HG03039 (cell line): Measurements from ENCODE around the gene ANO4.

Experiments
- ATAC-seq: cut with Tn5 transposase; IDR thresholded peaks from one replicate; pipeline ENCODE4 v1.9.1; 2021; ENCODE audit warnings: mild to moderate bottlenecking, moderate library complexity; ENCODE audit not compliant: unreplicated experiment

The ANO4 gene

DNA sequence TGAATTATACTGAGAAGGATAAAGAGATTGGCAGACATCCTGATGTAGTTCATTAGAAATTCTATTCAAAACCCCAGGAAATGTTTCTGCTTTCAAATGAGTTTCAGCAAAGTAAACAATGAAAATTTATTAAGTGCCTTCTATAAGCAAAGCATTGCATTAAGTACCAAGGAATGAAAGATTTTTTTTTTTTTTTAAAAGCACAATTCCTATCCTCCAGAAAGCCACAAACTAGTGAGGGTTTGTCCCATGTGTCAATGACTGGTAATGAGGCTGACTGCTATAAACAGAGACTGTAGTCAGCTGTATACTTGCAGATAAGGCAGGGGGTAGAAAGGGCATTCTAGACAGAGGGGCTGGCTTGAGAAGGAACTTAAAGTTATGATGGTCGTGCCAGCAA, 6.7 kb downstream of the ANO4 start:
- ATAC-seq, result no peak

DNA sequence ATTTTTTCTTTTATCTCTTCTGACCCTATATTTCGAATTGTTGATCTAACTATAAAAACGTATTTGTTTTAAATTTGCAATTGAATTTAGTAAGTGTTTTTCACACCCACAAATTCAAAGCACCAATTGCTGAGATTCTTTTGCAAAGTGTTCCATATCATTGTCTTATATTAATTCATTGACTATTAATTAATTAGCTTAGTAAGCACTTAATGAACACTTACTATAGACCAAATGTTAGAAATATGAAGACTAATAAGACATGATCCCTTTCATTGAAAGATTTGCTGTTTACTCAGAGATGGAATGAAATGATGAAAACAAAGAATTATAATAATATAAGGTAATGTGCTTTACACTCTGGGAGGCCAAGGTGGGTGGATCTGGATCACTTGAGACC, 14.2 kb downstream of the ANO4 start:
- ATAC-seq, result no peak

DNA sequence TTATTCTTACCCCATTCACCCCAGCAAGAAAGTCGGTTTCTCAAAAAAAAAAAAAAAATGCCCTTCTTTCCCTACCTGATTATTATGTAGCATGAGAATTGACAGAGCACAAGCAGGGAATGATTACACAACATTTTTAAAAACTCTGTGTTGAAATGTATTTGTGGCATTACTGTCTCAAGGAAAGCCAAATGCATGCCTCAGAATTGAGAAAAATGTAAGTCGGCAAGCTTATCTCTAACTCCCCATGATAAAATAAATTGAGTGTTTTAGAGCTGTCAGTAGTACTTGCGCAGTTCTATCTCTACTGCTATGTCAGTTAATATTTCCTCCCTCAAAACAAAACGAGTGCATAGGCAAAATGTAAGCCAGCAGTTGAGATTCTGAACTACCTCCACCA, 25.7 kb downstream of the ANO4 start:
- no peak for ATAC-seq

DNA sequence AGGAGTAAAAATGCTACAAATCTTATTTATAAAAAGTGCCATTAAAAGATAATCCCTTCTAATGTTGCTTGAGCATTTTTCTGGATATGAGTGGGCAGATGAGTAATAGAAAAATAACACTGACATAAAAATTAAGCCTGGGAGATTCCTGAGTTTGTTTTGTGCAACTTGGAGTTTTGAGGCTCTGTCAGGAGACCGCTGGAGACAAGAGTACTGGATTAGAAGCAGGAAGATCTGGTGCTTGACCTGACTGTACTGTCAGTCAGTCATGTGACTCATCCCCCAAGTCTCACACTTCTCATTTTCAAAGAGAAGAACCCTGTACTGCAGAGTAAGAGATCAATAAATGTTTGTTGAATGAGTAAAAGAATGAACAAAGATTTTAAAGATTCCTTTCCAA, 29.4 kb downstream of the ANO4 start:
- no peak for ATAC-seq

DNA sequence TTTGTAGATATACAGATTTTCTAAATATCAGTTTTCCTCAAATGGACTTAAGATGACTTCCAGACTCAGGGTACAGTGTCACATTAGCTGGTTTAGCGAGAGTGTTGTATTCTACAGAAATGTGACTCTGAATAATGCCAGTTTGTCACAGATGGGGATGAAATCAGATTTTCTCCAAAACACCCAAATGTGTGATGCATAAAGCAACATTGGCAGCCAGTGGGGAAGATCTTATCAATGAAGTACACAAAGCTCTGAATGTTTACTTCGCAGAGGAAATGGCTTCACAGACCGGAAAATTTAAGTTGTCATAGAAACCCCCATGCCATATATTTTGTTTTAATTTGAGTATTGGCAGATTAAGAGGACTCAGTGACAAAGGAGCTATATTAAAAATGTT, 29.9 kb downstream of the ANO4 start:
- ATAC-seq, result no peak

DNA sequence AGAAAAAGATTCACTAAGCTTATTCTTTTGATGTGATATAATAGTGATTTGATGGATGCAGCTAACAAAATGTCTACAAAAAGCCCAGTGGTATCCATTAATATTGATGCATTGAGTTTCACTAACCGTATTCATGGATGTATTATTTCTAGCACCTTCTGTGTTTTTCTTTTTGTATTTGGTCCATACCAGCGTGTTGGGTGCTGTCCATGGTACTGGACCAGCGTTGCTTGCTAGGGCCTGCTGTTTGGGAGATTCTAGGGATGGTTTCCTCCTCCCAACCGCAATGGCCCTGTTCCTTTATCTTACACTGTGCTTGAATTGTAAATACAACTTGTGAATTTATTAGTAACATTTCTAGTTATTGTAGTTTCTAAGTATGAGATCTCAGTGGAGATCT, 31.7 kb downstream of the ANO4 start:
- no peak for ATAC-seq

DNA sequence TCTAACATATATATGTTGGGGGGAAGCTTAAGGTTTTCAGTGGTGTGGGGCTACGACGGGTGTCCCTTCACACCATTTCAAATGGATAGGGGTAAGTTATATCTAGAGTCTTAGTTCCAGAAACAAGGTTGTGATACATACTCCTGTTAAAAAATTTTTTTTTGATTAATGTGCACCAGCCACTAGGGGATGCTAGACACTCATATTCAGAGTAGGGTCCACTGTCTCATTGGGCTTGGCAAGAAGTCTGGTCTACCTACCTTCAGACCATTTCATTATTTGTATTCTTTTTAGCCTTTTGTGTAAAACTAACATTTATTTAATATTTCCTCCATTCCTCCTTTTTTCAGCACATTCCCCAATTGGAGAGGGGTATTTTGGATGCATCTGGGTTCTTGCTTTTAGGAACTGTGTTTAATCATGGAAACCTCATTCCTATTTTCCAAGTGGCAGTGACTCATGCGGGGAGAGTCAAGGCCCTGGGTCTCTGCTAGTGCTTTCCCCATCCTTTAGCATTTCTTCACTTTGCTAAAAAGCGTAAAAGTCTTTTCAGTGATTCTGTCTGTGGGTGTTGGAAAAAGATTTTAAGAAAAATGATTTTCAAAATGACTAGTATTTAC, 33.4 kb downstream of the ANO4 start:
- ATAC-seq, result no peak

DNA sequence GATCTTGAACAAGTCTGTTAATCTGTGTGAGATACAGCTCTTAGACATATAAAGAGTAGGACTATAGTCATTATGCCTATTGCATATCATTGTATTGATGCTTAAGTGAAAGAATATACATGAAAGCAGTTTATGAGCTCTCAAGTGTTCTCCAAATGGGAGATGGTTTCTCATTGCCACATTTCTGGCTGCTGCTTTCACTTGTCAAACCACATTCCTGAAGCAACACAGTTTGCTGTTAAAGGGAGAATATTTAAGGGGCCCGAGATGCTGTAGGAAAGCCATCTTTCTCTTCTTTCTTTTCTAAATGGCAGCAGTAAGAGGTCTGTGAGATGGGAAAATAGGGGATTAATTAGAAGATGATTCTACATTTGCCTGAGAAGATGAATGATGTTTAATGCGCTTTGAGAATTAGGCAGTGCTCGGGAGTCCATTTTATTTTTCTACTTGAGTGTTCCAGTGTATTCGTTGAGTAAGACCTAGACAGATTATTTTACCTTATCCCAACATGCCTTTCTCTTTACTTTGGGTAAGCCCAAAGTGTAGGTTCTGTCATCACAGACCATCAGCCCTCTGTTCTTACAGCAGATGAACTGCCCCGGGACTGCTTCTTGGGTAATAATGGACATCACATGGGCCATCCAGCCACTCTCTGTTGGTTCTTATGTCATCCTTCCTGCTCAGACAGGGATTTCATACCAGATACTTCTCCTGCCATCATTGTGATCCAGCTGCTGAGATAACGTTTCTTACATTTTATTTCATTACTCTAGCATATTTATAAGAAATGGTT, 35.6 kb downstream of the ANO4 start:
- no peak for ATAC-seq

DNA sequence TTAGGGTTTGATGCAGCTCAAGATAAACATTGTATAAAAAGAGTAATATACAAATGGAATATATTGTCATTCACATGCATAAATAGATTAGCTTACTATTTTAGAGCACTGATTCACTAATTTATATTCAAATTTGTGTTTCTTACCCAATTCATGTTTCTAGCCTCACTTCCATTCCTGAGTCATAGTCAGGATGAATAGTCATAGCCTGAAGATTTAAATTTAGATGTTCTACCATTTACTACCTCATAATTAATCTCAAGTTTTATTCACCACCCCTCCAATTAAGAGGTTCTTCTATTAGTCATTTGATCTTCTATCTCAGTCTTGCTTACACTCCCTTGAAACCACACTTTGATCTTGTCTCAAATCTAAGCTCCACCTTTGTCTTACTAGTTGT, 38.7 kb downstream of the ANO4 start:
- no peak for ATAC-seq

DNA sequence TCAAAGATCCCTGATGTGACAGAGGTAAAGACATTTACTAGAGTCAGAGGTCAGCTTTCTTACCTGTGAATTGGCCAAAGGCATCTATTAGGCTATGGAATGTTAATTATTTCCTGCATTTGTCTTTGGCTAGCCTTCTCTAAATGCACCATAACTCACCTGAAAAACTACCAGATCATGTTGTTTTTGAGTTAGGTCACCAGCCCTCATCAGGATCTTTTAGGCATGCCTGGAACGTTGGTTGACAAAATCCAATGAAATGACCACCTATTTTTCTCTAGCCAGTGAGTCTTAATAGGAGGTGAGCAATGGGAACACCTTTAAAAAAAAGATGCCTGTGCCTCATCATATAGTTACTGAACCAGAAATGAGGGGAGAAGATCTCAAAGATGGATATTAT, 46.2 kb downstream of the ANO4 start:
- ATAC-seq, result no peak

DNA sequence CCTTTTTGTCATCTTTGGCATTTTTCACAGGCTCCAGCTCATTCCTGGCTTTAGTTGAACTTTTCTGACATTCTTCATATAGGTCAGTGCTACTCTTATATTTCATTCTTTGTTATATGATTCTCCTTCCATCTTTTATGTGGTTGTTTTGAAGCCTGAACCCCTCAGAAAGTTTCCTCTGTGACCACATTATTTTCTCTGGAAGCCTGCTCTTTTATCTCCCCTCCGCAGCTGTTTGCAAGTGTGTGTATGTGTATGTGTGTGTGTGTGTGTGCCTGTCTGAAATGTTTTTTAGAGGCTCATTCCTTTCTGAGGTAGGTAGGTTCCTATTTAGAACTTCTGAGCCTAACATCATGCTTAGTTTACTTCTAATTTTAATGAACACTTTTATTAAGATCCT, 47.6 kb downstream of the ANO4 start:
- ATAC-seq, result no peak

DNA sequence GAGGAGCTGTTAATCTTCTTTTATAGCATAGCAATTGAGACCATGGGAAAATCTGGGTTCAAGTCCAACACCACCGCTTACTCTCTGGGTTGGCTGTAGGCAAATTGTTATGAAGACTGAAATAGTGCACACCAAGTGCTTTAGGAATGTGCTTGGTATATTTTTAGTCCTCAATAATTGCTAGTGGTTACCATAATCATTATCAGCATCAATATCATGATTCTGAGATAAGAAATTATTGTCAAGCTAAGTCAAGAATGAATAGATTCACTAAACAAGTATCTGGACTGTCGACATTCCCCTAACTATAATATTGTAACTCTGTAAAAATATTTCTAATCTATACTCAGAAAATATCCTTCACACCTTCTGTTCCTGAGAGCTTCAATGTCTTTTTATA, 48.5 kb downstream of the ANO4 start:
- no peak for ATAC-seq

DNA sequence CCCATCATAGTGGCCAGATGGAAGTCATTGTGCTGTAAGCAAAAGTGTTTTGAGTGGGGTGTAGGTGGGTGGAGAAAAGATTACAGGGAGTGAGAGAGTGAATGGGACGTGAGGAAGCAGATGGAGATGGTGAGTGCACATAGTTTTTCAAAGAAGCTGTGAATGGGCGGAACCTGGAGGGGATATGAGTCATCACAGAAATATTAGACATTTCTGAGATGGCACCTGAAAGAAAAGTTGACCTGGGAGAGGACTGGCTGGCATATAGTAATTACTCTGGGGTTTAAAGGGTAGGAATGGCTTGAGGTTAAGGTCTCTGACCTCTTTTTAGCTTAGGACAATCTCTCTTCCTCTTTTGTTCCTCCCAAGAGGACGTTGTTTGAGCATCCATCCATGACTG, 50.5 kb downstream of the ANO4 start:
- ATAC-seq, result no peak

DNA sequence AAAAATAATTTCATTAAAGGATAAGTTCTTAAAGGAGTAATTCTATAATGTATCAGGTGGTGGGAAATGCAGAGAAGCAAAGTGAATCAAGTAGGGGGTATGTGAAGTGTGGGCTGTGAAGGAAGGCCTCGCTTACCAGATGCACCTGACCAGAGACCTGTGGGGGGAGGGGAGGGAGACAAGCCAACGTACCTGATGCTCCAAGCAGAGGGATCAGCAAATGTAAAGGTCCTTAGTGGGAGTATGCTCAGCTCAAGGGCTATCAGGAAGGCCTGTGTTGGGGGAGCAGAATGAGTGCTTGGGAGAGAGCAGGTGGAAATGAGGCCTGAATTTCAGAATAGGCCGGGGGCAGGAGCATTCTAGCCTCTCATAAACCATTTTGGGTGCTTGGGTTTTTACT, 57.1 kb downstream of the ANO4 start:
- ATAC-seq, result no peak

DNA sequence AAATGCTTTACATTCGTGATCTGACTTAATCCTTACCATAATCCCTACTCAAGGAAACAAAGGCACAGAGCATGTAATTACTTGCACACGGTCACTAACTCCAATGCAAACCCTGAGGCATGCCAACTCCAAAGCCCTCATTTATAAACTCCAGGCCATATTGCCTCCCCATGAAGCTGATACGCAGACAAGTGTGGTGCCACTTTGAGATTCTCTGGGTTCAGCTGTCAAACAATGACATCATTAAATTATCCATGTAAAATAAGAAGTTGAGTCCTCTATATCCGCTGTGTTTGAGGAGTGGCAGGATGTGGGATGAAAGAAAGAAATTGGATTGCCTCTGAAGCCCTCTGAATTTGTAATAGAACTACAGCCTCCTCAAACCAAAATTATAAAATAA, 62.8 kb downstream of the ANO4 start:
- ATAC-seq, result no peak

DNA sequence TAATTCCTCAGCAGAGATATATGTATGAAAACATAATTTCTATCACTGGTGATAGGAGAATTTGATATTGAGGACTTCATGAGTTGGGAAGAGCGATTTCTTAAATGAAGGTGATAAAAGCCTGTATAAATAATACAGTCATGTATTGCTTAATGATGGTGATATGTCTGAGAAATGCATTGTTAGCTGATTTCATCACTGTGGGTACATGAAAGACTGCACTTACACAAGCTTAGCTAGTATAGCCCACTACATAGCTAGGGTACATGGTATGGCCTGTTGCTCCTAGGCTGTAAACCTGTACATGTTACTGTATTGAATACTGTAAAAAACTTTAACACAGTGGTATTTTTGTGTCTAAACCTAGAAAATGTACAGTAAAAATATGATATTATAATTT, 63.4 kb downstream of the ANO4 start:
- no peak for ATAC-seq

DNA sequence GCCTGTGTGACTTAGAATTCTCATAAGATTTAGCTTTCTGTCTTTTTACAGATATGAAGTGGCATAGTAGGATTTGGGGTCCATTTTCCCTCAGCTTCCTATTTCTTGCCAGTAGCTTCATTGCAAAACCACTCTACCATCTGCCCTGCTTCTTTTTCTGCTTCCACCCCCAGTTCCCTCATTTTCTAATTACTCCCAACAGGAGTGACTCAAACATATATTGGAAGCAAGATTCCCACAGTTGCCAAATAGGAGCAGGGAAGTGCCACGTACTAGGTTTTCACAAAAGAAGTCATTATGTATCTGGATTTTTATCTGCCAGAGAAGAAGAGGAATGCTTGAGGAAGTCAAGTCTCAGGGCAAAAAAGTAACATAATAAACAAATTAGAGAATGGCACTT, 64.1 kb downstream of the ANO4 start:
- no peak for ATAC-seq

DNA sequence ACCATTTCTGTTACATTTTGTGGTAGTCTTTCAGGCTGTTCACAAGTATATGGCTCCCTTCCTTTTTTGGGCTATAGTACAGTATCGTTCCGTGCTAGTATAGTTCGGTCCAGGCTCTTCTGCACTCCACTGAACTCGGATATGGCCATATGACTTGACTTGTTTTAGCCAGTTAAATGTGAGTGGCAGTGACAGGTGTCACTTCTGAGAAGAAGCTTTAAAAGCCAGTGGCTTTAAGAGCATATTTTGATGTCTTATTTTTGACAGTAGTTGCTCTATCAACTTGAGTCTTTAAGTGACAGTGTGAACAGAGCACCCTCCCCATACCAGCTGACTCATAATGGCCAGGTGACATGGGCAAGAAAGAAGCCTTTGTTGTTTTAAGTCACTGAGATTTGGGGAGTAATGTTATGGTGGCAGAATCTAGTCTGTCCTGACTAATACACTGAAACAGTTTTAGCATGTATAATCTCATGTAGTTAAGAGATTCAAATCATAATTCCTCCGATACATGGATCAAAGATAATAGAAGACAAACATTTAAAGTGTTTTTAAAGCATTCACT, 64.6 kb downstream of the ANO4 start:
- ATAC-seq, result no peak

DNA sequence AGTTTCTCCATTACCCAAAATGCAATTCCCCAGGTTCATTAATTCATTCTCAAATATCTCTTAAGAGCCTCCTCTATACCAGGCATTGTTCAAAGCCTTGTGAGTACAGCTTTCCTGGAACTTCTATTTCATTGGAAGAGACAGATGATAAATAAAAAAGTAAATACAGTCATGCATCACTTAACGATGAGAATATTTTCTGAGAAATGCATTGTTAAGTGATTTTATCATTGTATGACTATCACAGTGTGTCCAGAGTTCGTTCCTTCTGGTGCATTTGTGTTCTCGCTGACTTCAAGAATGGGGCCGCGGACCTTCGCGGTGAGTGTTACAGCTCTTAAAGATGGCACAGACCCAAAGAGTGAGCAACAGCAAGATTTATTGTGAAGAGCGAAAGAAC, 66.0 kb downstream of the ANO4 start:
- ATAC-seq, result no peak

DNA sequence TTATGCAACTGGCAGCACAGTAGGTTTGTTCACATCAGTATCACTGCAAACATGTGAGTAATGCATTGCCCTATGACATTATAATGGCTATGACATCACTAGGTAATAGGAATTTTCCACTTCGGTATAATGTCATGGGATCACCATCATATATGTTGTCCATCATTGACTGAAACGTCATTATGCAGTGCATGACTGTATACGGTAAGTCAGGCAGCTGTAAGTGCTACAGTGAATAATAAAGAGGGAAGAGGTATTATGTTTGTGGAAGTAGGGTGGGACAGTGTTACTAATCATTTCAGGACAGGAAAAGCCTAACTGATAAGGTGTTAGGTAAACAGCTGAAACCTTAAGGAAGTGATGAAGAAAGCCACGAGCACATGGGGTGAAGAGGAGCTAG, 68.1 kb downstream of the ANO4 start:
- no peak for ATAC-seq

DNA sequence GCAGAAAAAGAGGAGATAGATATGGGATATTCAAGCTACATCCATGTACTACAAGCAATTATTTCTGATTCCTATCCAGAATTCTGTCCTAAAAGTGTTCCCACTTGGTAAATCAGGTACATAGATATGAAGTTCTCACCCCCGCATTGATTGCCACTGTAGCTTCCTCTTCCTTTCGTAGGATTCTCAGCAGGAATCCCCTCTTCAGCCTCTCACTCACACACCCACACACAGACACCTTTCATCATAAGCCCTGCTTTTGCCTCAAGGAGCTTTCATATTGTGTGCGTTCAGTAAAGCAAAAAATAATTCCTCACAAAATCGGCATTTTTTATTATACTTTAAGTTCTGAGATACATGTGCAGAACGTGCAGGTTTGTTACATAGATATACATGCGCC, 69.8 kb downstream of the ANO4 start:
- ATAC-seq, result no peak

DNA sequence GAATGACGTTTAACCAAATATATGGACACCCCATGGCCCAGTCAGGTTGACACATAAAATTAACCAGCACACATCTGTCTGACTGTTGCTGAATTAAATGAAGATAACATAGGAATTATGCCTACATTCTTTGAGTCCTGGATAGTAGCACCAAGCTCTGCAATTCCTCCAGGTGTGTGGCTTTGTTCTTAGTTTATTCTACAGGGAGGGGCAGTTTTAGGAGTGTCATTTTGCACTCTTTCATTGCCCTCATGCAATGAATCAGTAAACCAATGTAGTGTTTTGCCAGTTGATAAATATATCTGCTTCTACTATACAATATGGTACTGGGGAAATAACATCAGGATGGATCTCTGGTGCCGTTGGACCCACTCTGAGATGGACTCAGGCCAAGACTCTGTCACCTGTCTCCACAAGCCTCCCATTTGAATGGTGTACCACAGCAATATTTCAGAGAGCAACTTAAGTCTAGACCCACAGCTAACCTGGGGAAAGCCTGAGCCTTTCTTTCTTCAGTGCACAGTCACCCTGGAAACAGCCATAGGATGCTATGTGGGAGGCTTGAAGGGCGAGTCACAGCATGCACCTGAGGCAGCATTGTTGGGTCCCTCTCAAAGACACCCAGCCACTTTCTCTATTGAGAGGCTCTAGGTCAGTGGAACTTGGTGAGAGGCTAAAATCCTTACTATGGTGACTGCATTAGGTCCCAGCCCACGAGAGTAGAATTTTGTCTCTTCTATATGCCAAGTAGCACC, 73.2 kb downstream of the ANO4 start:
- no peak for ATAC-seq
